SHP77 (cell line): ENCODE data around the gene GRIA1.

Source experiments
- DNase-seq, 2 experiments: peaks; one replicate each; lab custom pipeline; 2025; lab: John Stamatoyannopoulos, UW

Gene GRIA1

DNA sequence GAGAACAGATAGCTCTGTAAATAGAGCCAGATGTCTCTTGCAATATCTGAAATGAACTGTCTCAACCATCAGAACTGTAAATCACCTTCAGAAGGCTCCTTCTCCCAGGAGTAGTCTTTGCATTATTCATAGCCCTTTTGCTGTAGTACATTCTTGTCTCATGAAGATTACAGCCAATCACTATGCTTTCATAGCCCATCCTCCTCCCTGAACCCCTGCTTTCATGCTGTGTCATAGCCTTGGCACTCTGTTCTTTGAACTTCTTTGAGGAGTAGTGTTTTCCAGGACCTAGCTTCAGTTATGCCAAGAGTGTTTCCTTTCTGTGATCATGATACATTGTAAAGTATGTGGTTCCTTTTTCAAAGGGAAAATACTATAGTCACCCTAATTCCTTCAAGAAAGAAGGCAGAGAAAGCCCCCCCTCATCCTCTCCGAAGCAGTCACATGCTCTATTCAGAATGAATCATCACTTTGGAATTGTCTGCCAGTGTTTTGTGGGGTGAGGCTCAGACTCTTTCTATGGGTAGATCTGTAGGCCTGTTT is 61.1 kb downstream of the GRIA1 start:
- DNase-seq: no peak

DNA sequence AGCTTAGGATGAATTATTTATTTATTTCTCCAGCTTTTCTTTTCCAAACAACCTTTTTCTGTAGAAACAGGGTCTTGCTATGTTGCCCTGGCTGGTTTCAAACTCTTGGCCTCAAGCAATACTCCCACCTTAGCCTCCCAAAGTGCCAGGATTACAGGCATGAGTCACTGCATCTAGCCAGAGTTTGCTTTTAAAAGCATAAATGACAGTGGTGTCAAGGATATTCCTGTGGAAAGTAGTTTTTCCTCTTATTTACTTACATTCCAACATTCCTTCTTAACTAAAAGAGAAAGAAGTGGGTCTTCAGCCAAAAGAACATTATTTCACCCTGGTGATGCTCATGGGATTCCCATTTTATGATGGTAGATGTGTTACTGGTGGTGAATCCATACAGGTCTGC is 62.4 kb downstream of the GRIA1 start:
- DNase-seq: no peak

DNA sequence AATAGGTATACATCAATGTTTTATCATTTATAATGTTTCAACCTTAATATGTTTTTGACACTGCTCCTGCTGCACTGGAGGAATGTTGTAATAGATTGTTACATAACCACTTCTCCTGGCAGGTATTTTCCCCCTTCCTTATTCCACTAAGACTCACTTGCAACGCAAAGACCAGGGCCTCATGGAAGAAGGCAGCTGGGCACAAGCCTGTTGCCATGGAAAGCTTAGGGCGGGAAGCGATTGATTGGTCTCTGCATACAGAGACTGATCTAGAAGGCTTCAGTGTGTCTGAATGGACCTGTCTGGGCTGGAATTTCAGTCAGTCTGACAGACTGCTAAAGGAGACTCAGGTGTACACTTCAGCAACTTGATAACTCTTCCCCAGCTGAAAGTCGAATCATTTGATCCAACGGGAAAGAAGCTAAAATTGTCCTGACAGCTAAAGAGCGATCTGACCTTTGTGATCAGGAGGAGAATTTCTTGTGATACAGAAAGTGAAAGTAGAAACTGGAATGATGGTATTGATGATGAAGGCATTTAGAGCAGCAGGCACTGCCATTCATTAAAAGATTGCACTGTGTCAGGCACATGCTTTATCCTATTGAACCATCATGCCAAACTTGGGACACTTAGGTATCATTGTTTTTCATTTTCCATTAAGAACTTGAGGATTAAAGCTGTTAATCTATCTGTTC is 65.1 kb downstream of the GRIA1 start:
- DNase-seq: no peak

DNA sequence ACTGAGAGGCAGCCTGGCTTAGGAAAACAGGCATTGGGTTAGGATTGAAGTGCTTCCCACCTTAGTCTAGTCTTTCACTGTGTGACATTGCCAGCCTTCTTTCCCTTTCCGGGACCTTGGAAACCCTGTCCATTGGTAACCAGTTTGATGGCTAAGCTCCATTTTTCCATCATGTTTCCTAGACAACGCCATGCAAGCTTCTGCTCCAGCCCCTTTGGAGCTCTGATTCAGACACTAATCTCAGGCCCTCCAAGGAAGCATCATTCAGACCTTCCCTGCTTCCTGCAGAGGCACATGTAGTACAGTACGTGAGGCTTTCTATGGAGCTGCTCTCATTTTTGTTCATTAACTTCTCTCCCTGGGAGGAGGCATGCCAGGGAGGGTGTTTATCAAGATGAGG is 68.5 kb downstream of the GRIA1 start:
- no peak for DNase-seq

DNA sequence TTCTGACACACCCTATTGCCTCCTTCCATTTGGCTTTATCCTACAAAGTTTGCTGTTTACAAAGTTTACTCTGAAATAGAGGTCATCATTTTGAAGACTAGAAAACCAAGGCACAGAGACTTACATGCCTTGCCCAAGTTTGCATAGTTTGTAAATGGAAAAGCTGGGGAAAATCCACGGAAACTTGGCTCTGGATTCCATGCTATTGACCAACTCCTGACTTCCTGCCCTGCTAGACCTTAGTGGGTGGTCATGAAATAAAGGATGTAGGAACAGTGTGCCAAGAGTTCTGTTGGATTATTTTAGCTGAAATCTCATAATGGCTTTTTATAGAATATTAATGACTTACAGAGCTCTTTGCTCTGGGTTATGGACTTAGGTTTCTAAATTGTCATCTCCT is 69.5 kb downstream of the GRIA1 start:
- no peak for DNase-seq

DNA sequence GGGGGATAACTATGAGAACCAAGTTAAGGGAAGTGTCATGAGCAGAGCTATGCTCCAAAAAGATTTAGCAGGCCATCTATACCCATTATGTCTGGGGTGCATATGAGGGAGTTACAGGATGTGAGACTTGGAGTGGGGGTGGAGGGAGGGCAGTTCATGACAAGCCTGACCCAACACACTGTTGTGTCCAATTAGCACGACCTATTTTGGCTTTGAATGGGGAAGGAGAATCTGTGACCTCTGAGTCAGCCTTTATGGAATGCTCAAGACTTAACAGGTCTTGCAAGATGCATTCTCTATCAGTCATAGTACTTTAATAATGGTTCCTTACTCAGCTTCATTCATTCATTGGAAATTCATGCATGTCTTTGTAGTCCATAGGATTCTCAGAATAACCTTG is 71.7 kb downstream of the GRIA1 start:
- DNase-seq: no peak

DNA sequence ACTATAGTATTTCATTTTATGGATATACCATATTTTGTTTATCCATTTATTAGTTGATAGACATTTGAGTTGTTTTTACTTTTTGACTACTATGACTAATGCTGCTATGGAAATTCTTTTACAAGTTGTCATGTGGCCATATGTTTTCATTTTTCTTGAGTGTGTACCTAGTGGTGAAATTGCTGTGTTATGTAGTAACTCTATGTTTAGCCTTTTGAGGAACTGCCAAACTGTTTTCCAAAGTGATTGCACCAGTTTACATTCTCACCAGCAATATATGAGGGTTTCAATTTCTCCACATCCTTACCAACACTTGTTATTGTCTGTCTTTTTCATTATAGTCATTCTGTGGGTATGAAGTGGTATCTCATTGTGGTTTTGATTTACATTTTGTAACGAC is 75.4 kb downstream of the GRIA1 start:
- DNase-seq: no peak

DNA sequence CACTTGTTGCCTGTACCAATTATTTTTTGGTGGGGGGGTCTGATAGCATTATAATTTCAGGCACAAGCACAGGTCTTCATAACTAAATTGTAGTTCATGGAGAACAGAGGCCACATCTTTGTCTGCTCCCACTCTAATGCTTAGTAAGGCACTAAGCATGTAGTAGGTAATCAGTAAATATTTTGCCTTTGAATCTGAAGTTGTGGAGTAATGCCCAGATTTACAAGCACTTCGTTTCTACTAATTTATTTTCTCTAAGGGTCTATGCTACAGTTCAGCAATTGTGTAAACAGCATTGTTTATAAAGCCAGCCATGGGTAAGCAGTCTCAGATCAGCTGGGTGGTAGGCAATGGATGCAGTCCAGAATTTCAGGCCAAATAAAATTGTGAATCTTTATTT is 78.6 kb downstream of the GRIA1 start:
- DNase-seq: no peak

DNA sequence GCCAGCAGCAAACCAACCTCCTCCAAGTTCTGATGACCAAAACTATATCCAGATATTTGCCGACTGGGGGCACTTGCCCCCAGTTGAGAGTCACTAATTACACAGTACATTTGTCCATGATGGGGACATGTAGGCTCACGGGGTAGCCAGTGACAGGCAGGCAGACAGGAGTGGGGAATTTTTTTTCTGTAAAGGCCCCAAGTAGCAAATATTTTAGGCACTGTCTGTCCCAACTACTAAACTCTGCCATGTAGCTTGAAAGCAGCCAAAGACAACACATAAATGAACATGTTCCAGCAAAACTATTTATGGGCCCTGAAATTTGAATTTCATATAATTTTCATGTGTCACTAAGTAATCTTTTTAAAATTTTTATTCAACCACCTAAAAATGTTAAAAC is 80.7 kb downstream of the GRIA1 start:
- DNase-seq: no peak

DNA sequence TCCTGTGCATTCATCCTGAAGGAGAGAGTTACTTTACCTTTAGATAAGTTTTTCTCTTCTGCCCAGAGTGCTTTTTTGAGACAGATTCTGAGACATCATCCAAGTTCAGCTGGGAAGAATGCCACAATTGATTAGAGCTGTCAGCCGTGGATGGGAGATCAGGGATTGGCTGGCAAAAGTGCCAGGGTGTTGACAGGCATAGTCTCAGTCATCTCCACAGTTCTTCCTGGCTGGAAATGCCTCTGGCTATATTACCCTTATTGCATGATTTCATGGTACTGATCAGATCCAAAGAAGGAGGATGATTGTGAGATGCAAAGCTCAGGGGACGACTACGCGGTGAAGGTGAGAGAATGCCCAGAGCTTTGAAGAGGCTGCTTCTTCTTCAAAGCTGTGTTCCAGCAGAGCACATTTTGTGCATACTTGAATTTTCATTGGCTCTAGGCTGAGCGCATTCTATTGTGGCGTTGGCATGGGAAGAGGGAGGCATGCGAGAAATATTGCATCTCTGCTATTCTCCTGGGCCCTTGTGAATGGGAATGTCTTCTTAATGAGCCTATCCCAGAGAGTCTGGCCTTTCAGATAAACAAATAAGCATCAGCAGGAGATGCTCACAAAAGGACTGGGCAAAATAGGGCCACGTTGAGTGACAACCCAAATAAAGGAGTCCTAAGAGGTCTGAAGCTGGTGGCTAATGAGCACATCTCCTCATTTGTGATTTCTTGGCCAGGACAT is 82.1 kb downstream of the GRIA1 start:
- no peak for DNase-seq

DNA sequence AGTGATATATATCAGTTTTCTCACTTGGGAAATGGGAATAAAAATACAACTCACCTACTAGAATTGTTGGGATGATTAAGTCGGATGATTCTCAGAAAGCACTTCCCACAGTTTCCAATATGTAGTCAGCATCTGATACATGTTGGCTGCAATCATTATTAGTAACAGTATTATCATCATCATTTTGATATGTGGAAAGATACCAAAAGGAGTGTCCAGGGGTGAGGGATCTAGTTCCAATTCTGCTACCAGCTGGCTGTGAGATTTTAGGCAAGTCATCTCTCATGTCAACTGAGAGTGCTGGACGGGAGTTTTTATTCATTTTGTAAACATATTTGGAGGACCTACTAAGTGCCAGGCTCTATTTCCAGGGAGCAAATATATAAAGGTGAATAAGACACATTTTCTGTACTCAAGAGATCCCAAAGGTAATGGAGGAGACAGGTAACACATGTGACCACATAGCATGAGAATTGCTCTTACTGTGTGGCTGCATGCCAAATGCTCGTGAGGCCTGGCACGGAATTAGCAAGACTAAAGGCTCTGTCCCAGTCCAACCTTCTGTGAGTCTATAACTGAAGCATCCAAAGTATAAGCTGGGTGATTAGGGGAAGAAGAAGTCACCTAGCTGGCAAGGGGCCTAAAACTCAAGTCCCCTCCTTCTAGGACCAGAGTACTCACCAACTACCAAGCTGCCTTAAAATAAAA is 83.0 kb downstream of the GRIA1 start:
- no peak for DNase-seq

DNA sequence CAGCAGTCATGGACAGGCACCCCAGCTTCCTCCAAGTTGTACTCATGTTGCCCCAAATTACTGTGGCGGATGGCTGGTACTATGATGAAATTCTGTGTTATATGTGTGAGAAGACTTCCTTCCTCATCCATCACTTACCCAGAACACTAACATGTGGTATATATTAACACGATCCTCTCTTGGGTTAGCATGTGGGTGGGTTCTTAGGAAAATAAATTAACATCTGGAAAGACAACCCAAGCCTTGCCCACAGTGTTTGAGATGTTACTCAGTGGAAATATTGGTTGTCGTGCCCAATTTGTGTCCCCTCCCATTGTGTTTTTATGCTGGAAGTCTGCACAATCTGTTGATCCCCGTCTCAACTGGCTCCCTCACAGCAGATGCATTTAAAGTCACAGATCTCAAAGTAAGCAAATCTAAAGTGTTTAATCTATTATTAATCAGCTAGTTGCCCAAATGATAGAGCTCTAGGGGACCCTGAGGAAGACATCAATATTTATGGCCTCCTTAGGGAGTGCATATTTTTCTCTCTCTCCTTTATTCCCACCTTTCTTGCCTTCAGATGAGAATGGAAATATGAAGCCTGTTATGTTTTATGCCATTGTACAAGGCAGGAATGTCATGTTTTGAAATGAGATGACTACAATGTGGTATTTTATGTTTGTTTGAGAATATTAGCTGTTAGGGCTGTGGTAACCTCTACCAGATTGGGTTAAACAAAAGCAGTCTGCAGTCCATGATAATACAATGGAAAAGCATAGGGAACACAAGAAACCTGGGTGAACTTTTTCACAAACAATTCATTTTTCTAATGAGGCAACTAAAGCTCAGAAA is 93.9 kb downstream of the GRIA1 start:
- no peak for DNase-seq

DNA sequence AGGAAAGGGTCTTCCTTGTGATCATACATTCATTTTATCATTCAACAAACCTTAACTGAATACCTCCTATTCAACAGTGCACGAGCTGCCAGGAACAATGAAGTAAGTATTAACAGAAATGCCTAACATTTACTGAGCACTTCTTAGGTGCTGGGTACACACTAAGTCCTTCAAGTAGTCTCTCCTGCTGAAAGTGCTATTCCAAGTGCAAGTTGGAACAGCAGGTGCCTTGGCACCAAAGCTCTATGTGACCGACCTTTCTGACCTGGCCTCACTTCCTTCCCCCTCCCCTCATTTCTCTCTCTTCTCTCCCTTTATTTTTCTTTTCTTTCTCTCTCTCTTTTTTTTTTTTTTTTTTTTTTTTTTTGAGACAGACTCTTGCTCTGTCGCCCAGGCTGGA is 94.5 kb downstream of the GRIA1 start:
- DNase-seq: no peak

DNA sequence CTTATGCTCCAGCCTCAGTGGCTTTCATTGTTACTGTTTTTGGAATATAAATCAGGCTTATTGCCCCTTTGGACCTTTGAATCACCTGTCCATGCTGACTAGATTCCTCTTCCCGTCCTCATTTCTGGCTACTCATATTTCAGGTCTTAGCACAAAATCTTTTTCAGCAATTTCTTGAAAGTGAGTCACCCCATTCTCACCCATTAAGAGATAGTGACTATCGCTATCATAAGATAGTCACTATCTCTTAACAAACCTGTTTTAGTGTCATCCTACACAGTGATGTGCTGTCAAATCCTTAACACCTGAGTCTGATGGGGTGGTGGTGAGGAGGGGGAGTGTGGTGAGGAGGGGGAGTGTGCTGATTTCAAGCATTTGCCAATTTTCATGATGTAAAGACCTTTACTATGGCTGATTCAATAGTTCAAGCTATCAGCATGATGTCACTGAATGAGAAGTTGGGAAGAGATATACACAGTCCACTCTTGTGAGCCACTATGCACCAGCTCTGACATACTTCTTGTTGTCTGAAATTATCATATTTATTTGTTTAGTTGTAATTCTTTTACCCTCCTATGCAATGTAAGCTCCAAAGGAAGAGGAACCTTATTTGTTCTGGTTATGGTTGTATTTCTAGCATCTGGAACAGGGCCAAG is 95.3 kb downstream of the GRIA1 start:
- DNase-seq: no peak

DNA sequence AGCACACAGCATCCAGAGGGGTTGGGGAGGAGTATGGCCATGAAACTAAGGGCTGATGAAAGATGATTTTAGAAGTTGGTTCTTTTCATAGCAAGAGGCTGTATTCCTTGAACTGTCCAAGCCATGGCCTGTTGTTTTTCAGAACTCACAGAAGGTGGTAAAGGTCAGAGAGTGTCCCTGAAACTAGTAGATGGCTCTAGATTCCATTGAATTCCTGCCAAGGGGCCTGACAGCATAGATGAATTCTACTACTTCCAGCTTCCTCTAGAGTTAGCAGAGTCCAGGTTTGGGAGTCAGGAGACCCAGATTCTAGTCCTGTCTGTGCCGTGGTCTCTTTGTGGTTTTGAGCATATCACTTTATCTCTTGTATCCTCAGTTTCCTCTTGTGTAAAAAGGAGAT is 101.6 kb downstream of the GRIA1 start:
- no peak for DNase-seq

DNA sequence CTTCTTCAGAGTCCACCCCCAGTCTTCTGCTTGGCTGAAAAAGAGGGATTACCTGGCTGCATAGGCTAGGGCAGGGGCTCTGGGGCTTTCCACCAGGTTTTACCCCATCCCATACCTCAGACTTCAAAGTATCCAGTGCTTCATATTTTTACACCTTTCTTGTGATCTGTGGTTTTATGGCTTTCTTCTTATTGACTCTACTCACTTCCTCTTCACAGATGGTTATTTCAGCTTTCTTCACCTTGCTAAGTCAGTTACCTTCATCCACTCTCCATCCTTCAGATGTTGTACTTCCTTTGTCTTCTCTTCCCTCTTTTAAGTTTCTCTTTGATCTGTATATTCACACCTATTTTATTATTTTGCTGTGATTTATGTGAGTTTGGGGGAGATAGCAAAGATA is 104.3 kb downstream of the GRIA1 start:
- no peak for DNase-seq

DNA sequence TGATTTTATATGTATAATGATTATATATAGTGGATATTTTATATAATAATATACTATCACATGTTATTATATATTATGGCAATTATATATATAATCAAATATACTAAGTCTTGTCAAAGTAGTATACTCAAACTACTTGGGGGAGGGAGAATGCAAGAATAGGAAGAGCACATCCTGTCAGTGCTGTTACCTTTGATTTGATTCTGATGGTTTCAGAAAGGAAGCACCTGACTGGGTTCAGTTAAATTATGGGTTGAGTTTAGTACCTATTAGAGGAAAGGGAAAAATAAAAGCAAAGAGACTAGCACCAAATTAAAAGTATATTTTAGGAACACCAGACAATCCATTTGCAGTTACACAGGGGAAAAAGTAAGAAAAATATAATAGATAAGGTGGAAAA is 107.6 kb downstream of the GRIA1 start:
- no peak for DNase-seq

DNA sequence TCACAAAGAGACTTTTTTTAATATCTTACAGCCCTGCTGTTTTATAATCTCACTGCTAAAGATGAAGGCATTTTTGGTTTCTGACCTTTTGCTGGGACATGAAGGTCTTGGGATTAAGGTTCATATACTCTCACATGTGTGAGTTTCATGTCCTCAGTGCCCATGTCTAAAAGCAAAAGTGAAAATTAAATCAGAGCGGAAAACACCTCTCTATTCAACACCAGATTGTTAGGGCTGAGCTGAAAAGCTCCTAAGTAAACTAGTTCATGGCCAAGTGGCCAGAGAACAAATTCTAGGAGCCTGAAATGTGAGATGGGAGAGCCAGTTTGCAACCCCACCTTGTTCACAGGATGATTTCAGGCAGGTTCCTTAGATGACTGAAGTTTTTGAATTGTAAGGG is 110.9 kb downstream of the GRIA1 start:
- no peak for DNase-seq

DNA sequence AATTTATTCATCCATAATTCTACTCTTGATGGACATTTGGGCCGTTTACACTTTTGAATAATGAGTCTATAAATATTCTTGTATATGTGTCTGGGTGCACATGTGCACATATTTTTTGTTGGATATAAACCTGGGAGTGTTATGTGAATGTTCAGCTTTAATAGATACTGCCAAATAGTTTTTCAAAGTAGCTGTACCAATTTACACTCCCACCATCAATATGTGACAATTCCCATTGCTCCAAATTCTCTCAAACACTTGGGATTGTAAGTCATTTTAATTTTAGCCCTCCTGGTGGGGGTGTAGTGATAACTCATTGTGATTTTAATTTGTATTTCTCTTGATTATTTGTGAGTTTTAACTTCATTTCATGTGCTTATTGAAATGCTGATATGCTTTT is 114.9 kb downstream of the GRIA1 start:
- no peak for DNase-seq

DNA sequence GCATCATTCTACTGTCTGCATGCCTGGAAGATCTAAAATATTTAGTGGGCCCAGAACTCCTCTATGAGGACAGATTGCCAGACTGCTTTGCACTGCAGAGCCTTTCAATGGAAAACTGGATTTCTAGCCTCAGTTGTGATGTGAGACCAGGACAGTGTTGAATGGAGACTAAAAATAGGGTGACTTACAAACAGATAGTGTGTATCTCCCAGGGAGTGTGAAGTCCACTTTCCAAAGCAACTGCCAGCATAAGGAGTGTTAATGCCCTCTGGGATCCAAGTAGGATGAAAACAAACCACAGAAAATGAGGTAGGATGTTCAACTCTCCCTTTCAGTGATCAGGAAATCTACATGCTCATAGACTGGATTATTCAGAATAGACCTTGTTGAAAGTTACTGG is 119.5 kb downstream of the GRIA1 start:
- DNase-seq: no peak

DNA sequence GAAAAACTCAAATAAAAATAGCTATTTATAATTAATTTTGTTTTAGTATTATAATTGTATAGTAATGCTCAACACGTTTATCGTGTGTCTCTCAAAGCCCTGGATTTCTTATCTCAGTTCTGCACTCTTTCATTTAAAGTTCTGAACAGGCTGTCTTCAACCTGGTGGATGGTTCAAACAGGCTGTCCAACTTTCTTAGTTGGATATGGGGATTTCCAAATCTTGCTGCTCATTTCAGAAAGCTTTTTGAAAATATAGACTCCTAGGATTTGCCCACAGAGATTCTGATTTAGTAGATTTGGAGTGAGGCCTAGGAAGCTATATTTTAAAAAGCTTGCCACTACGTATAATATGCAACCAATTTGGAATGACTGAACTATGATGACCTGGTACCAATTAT is 120.3 kb downstream of the GRIA1 start:
- no peak for DNase-seq

DNA sequence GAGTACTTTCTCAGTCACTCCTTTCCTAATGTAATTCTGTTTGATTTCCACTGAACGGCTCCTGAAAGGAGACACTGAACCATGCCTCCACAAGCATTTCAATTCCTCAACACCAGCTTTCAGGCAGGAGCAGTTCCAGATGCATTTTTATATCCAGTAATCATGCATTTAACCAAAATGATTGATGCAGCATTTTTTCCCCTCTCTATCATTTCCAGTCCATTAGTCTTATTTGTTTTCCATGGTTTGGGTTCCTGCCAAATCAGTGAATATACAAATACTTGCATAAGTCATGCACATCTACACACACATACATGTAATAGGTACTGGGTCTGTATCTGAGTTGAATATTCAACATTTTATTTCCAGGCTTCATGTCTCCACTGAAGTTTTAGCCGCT is 122.7 kb downstream of the GRIA1 start:
- no peak for DNase-seq
